Epidermal melanocyte (primary cell): ENCODE results near the gene PLXDC2.

Experiments
- DNase-seq: peaks from one replicate; pipeline ENCODE4 v3.0.0; 2011; ENCODE audit warnings: low spot score; ENCODE audit not compliant: insufficient read length

Gene PLXDC2

GRCh38 chr10:20109613-20110012 is 293.4 kb downstream of the PLXDC2 start:
- no peak for DNase-seq

GRCh38 chr10:20110125-20111100 is 294.2 kb downstream of the PLXDC2 start:
- DNase-seq, result no peak

GRCh38 chr10:20114179-20114578 is 297.9 kb downstream of the PLXDC2 start:
- no peak for DNase-seq

GRCh38 chr10:20115894-20116293 is 299.7 kb downstream of the PLXDC2 start:
- no peak for DNase-seq

GRCh38 chr10:20117471-20117870 is 301.2 kb downstream of the PLXDC2 start:
- no peak for DNase-seq

GRCh38 chr10:20118119-20118518 is 301.9 kb downstream of the PLXDC2 start:
- no peak for DNase-seq

GRCh38 chr10:20128811-20129210 is 312.6 kb downstream of the PLXDC2 start:
- DNase-seq, result no peak

GRCh38 chr10:20132816-20133215 is 316.6 kb downstream of the PLXDC2 start:
- DNase-seq, result no peak

GRCh38 chr10:20133669-20134189 is 317.5 kb downstream of the PLXDC2 start:
- no peak for DNase-seq

GRCh38 chr10:20142311-20142710 is 326.1 kb downstream of the PLXDC2 start:
- no peak for DNase-seq

- DNase-seq, result no peak
These were observed 328.0 kb downstream of the PLXDC2 start for GRCh38 chr10:20144268-20144667.

GRCh38 chr10:20146004-20146403 is 329.8 kb downstream of the PLXDC2 start:
- DNase-seq, result no peak

GRCh38 chr10:20147684-20148083 is 331.5 kb downstream of the PLXDC2 start:
- DNase-seq, result no peak

- DNase-seq, result no peak
These were observed 340.3 kb downstream of the PLXDC2 start for GRCh38 chr10:20156511-20156910.

GRCh38 chr10:20157314-20157713 is 341.1 kb downstream of the PLXDC2 start:
- no peak for DNase-seq

- no peak for DNase-seq
These were observed 341.9 kb downstream of the PLXDC2 start for GRCh38 chr10:20158086-20158485.

GRCh38 chr10:20162123-20162522 is 345.9 kb downstream of the PLXDC2 start:
- no peak for DNase-seq

GRCh38 chr10:20166096-20166675 is 350.0 kb downstream of the PLXDC2 start:
- DNase-seq, result no peak

GRCh38 chr10:20170661-20171060 is 354.4 kb downstream of the PLXDC2 start:
- DNase-seq, result no peak

- DNase-seq, result no peak
These were observed 356.8 kb downstream of the PLXDC2 start for GRCh38 chr10:20173046-20173445.

GRCh38 chr10:20175719-20176118 is 359.5 kb downstream of the PLXDC2 start:
- DNase-seq, result no peak

GRCh38 chr10:20180766-20181165 is 364.5 kb downstream of the PLXDC2 start:
- DNase-seq, result no peak
